Kidney glomerular epithelial cell (primary cell): ENCODE measurements around the gene NR4A1.

Experiments used
- DNase-seq: peaks from one replicate; lab custom pipeline; 2025; lab: John Stamatoyannopoulos, UW

The NR4A1 gene

GRCh38 chr12:52058631-52059361 lies 7.6 kb downstream of the NR4A1 start:
- DNase-seq = no peak

DNA sequence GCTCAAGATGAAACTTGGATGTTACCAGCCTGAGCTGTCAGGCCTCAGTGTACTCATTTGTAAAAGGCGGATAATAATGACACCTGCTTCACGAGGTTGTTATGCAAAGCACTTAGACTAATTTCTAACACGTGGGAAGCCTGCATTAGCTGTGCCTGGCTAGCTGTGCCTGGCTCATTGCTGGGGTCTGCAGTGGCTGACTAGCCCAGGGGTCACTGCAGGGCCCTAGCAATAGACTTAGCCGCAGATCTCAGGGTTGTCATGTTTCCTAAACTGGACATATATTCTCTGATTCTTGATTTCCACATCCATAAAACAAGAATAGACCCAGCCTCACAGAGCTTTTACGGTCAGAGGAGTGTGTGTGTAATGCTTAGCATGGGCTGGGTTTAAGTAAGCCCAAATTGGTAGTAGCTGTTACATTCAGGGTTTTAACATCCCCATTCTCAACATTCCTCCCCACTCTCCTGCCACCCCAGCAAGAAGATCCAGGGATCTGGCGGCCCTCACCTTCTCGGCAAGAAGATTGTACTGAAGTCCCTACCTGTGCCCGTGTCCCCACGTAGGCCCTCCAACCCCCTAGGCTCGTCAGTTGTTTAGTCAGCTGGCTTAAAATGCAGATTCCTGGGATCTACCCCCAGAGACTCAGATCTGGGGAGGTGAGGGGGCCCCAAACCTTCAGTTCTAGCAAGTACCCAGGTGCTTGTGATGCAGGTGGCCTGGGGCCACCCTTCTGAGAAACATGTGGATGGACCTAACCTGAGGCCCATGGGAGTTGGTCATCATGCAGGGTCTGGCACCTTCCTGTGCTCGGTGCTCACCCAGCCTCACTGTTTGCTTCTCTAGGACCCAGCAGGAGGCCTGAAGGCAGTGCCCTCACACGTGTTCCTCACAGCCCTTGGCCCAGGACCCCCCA lies 8.6 kb downstream of the NR4A1 start:
- no peak for DNase-seq

GRCh38 chr12:52060498-52061177 lies 9.4 kb downstream of the NR4A1 start:
- no peak for DNase-seq

DNA sequence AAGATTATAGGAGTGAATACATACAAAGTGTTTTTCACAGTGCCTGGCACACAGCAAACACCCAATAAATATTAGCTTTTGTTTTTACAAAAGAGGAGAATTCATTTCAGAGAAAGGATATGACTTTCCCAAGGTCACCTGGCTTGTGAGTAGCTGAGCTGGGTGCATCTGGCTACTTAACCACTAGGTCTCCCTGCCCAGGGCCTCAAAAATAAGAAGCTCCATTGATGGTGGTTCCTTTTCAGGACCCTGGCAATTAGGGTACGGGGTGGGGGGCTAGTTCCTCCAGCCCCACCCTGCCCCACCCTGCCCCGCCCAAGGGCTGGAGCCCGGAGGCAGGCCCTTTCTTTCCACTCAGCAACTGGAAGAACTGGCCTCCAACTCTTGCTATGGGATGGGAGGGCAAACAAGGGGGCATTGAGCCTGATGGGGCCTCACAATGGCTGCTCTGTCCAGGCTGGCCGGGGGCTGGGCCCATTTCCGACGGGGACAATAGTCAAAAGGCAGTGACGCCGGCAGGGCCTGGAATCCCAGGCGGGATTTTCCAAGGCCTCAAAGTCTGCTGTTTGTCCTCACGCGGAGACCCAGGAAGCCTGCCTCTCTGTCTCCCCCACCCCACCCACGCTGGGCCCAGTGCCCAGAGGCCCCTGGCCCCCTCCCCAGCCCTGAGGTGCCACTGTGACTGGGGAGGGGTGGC lies 10.4 kb downstream of the NR4A1 start:
- no peak for DNase-seq

DNA sequence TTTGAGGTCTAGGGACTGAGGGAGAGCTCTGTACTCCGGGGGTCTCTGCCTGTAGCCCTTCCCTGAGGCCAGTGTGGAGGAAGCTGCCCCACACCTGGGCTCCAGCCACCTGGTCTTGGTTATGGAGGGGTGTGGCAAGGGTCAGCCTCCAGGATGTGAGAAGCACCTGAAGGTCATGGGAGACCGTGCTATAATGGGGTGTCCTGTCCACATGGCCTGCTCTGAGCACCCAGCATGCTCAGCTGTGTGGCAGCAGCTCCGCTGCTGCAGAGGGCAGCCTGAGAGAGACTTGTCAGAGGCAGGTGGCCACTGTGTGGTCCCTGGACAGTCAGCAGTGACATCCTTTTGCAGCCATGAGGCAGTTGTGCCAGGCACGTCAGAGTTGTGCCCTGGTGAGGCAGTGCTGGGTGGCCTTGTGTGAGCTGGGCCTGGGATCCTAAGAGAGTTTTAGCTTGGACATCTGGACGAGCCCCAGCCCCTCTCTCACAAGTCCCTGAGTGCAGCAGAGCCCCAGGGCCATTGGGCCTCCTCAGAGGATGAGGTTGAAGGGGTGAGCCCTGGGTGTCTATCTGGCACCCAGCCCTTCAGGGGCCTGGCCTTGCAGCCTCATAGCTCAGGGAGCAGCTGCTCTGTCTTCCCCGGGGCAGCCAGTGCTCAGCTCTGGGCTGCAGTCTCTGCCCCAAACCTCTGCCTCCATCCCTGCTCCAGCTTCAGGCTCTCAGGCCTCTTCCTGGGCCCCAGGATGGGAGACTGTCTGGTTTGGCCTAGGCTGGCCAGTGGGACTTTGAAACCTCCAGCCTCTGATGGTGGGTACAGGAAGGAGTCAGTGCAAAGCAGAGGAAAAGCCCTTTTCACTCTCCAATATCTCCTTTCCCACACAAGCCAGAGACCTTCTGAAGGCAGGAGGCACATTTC lies 11.2 kb downstream of the NR4A1 start:
- no peak for DNase-seq

DNA sequence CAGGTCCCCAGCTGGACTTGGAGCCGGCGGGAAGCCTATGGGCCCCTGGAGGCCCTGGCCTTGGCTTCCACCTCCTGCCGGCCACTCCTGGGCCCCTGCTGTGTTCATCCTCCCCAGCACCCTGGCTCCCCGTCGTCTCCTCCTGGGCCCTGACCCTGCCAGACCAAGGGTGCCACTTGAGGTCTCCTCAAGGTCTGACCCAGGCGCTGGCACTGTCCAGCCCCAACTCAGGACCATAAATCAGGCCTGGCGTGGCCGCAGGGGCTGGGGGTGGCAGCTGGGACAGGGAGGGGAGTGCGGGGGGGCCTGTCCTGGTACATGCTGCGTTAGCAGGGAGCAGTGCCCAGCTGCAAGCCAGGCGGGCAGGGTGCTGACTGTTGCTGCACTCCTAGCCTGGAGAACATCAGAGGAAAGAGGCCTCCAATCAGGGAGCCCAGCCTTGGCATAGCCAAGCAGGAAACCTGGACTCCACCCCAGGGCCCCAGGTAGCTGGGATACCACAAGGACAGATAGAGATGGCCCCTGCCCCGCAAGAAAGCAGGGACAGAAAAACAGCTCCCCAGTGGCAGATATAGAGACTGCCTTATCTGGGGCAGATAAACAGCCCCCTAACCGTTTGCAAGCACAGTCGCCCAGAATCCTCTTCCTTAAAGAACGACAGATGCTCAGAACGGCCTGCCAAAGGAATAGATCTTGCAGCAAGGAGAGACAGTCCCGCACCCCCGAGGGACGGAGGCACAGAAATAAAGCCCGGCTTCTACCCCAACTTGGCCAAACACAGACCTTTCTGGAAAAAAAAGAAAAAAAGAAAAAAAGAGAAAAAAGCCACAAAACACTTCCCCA lies 12.1 kb downstream of the NR4A1 start:
- no peak for DNase-seq

DNA sequence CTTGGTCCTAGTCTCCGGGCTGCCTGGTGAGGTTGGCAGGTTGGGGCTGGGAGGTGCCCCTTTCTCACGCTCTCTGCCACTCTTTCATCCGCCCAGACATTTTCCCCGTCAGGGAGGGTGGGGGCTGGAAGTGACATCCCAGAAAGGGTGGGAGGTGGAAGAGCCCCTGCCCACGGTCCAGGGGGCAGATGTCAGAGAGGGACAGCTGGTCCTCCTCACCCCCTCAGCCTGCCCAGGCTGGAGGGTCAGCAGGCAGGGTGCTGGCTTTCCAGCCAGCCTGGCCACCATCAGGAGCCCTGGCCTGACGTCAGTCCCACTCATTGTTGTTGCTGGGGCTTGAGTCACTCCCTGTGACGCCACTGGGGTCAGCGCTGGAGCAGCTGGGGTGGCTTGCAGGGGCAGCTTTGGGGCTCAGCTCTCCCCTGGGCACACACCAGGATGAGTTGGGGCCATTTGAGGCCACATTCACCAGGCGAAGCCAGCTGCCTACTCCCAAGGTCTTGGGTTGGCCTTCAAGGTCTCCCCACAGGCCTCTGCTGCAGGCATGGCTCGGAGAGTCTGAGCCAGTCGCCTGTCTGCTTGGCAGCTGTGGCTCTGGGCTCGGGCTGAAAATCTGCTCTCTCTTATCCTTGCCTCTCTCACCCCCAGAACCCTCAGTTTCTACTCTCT lies 12.9 kb downstream of the NR4A1 start:
- no peak for DNase-seq

DNA sequence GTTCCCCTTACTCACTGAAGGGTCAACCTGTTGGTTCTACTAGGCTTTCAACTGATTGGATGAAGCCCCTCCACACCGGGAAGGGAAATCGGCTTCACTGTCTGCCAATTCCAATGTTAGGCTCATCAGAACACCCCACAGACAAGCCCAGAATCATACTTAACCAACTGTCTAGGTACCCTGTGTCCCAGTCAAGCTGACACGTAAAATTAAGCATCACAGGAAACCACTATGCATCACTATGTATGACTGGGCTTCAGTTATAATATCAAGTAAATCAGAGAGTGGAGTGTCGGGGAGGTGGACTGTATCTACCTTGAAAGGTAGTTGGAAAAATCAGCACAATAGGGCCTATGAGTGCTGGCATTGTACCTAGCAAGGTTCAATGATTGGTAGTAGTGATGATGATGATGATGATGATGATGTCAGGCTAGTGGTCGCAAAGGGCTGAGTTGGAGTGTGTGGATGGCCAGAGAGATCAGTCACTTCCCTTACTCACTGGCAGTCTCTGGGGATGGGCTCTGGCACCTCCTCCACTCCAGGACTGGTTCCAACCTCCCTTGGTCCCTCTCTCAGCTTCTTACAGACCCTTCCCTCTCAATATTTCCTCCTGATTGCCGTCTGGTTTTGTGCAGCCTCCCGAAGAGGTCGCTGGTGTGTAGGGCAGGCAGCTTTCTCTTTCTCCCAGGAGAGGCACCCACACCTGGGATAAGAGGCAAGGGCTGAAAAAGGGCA lies 15.3 kb downstream of the NR4A1 start:
- no peak for DNase-seq

DNA sequence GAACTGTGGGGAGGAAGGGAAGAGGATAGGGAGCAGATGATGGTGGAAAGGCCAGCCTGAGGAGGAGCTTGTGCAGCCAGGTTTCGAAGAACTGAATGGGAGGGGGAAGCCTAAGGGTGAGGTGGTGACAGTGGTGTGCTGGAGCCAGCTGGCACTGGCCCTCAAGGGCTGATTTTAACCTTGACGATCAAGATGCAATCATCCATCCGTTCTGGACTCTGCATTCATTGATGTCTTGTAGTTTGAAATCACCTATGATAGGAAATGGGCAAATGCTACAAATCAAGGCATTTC lies 15.8 kb downstream of the NR4A1 start:
- no peak for DNase-seq

DNA sequence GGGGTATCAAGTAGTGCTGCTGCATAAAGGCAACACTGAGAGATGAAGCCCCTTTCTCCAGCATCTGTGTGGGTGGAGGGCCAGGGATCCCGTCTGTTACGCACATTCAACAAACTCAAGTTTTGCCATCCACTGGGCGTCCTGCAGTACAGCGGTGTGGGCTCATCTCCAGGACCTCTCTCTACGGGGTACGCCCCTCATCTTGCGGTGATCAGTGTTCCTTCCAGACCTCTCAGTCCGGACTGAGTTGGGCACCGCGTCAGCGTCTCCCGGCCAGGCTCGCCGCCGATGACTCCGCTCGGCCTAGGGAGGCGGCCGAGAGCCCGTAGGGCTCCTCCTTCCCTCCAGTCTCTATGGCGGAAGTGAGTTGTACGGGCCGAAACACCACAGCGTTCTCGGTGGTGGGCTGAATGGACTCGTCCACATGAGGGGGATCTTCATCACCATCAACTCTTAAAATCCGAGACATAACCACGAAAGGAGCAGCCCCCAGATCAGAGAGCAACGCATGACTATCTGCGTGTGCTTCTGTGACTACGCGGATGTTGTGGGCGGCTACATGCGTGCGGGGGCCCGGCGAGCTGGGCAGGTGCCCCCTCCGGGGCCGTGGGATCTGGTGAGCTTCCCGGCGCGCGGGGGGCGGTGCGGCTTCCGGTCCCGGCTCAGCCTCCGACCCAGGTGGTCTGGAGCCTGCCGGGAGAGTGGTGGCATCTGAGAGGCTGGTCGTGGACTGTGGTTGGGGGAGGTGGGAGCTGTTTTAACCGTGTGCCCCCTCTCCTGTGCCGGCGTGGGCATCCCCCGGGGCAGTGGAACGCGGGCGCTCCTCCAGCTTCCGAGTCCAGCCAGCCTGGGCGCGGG lies 18.3 kb downstream of the NR4A1 start, which contains the start of gene ATG101:
Gene ATG101, plus strand, starts transcription at position 652 of the 858 bp plus-strand sequence. CDS start 3,673 bp downstream, outside the sequence.
- DNase-seq = peak; percentile 88

- no peak for DNase-seq
Measured at GRCh38 chr12:52070185-52070925, 19.1 kb downstream of the NR4A1 start.

- no peak for DNase-seq
Measured at GRCh38 chr12:52073531-52074381, 22.5 kb downstream of the NR4A1 start.

DNA sequence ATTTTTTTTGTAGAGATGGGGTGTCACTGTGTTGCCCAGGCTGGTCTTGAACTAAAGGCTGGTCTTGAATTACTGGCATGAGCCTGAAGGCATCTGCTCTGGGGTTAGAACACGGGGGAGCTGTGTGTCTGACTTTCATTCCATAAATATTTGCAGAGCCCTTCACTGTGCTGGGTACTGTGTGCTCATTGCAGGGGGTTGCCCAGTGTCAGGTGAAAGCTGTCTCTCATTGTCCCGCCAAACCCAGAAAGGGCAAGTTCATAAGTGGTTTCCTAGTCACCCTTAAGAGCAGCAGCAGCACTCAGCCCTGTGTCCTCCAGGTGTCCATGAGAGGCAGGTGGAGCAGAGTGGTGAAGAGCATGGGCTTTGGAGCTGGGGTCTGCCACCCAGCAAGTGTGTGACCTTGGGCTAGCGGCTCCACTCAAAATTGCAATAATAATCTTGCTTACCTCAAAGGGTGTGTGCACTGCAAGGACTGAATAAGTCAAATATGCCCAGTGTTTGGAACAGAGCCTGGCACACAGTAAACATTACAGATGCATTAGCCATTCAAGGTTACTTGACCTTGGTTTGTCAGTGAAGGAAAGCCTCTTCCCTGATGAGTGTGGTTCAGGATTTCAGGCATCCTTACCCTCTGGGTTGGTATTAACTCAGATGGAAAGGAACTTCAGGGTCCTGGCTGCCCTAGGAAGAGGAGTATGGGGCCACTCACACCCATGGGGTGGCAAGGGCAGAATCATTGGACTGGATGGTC lies 23.9 kb downstream of the NR4A1 start:
- peak; percentile 68 for DNase-seq

- no peak for DNase-seq
Measured at GRCh38 chr12:52076811-52077210, 25.6 kb downstream of the NR4A1 start.

GRCh38 chr12:52078276-52078675 lies 27.0 kb downstream of the NR4A1 start:
- no peak for DNase-seq
